Nephron (organoid): ENCODE results near the gene PTPRT.

Source experiments
- H3K27ac Mint-ChIP-seq, 3 experiments: 2 replicates each; pipeline ENCODE4 v1.8.0; 2020; ENCODE audit warnings: mixed read lengths in 3 of 3, mild to moderate bottlenecking in 2 of 3, moderate library complexity in 1 of 3
- H3K27me3 Mint-ChIP-seq: 2 replicates; pipeline ENCODE4 v1.8.0; 2021; ENCODE audit warnings: low read depth, mild to moderate bottlenecking, moderate library complexity, mixed read lengths
- H3K36me3 Mint-ChIP-seq: 2 replicates; pipeline ENCODE4 v1.8.0; 2020; ENCODE audit warnings: low read depth, mixed read lengths
- H3K4me1 Mint-ChIP-seq: 2 replicates; pipeline ENCODE4 v1.8.0; 2020; ENCODE audit warnings: mixed read lengths
- H3K4me3 Mint-ChIP-seq, 3 experiments: 2 replicates each; pipeline ENCODE4 v1.8.0; 2020; ENCODE audit warnings: mild to moderate bottlenecking in 3 of 3, mixed read lengths in 3 of 3, moderate library complexity in 2 of 3
- H3K9me3 Mint-ChIP-seq: 2 replicates; pipeline ENCODE4 v1.8.0; 2020; ENCODE audit warnings: mixed read lengths
- CTCF ChIP-seq, 3 experiments: fragments of 200-600 bp; sonication (generic); IDR thresholded peaks; one replicate each; pipeline ENCODE4 v1.5.0; 2021; ENCODE audit warnings: antibody characterized with exemption in 3 of 3; ENCODE audit not compliant: unreplicated experiment in 3 of 3

The PTPRT gene

GRCh38 chr20:42113236-42113635, 1076.5 kb downstream of the PTPRT start:
- Mint-ChIP-seq H3K4me3 (no peak overlapping the region), H3K4me1 (no peaks in the 10 kb centered on the region), H3K36me3 (no peaks in the 10 kb centered on the region), H3K27me3 (peaks cover 8% of the 10 kb centered on the region), H3K27ac (no peak overlapping the region), H3K9me3 (no peaks in the 10 kb centered on the region)
- no peak for TF ChIP-seq CTCF (IDR thresholded peaks at IDR 0.05; ENCODE audit: unreplicated experiment in 3 of 3)

GRCh38 chr20:42112161-42112560, 1077.5 kb downstream of the PTPRT start:
- Mint-ChIP-seq H3K4me3 (no peak overlapping the region), H3K4me1 (no peaks in the 10 kb centered on the region), H3K9me3 (no peaks in the 10 kb centered on the region), H3K27me3 (peaks cover 8% of the 10 kb centered on the region), H3K27ac (no peak overlapping the region), H3K36me3 (no peaks in the 10 kb centered on the region)
- no peak for TF ChIP-seq CTCF (IDR thresholded peaks at IDR 0.05; ENCODE audit: unreplicated experiment in 3 of 3)

GRCh38 chr20:42111349-42111748, 1078.4 kb downstream of the PTPRT start:
- Mint-ChIP-seq H3K4me3 (no peak overlapping the region), H3K27me3 (peaks cover 8% of the 10 kb centered on the region), H3K27ac (no peak overlapping the region), H3K4me1 (no peaks in the 10 kb centered on the region), H3K9me3 (no peaks in the 10 kb centered on the region), H3K36me3 (no peaks in the 10 kb centered on the region)
- TF ChIP-seq CTCF (IDR thresholded peaks at IDR 0.05; ENCODE audit: unreplicated experiment in 3 of 3) = no peak

GRCh38 chr20:42110301-42110700, 1079.4 kb downstream of the PTPRT start:
- Mint-ChIP-seq H3K4me3 (no peak overlapping the region), H3K27me3 (peaks cover 8% of the 10 kb centered on the region), H3K9me3 (no peaks in the 10 kb centered on the region), H3K27ac (no peak overlapping the region), H3K4me1 (no peaks in the 10 kb centered on the region), H3K36me3 (no peaks in the 10 kb centered on the region)
- TF ChIP-seq CTCF (IDR thresholded peaks at IDR 0.05; ENCODE audit: unreplicated experiment in 3 of 3) = no peak

- Mint-ChIP-seq H3K4me1 (peaks cover 7% of the 10 kb centered on the region), H3K27me3 (peaks cover 2% of the 10 kb centered on the region), H3K9me3 (no peaks in the 10 kb centered on the region), H3K36me3 (no peaks in the 10 kb centered on the region), H3K4me3 (no peak overlapping the region), H3K27ac (peak overlapping the region in 1 of 3 experiments; percentile 39)
- TF ChIP-seq CTCF (IDR thresholded peaks at IDR 0.05; ENCODE audit: unreplicated experiment in 3 of 3) = no peak
Observed at GRCh38 chr20:42102000-42102399, 1087.7 kb downstream of the PTPRT start.

- peaks cover 4% of the 10 kb centered on the region for H3K27me3 Mint-ChIP-seq
- peak overlapping the region; percentile 61 to 86 (median 77) for H3K27ac Mint-ChIP-seq
- TF ChIP-seq CTCF (IDR thresholded peaks at IDR 0.05; ENCODE audit: unreplicated experiment in 3 of 3) = no peak
- H3K36me3 Mint-ChIP-seq = no peaks in the 10 kb centered on the region
- peaks cover 7% of the 10 kb centered on the region for H3K4me1 Mint-ChIP-seq
- no peak overlapping the region for H3K4me3 Mint-ChIP-seq
- H3K9me3 Mint-ChIP-seq = no peaks in the 10 kb centered on the region
Observed at GRCh38 chr20:42100137-42100704, 1089.5 kb downstream of the PTPRT start.
